Measurements from ENCODE around the gene METAP1.

GRCh38 chr4:99067617-99068016 lies 72.1 kb downstream of the METAP1 start:
- TF ChIP-seq CTCF (IDR thresholded peaks at IDR 0.05; ENCODE audit: borderline replicate concordance, extremely low read depth, low read length, poor library complexity, severe bottlenecking) (no peak), EZH2 (IDR thresholded peaks at IDR 0.05; ENCODE audit: borderline replicate concordance, low read depth, low read length, severe bottlenecking) (no peak)
